GM19438 (cell line): ENCODE measurements around the gene MAST2.
"Not testable (repeated sequence)": the region's sequence is repeated elsewhere in the genome, so short reads cannot be mapped to it uniquely, and the experiment has no call there.

Experiments
- ATAC-seq: cut with Tn5 transposase; IDR thresholded peaks from one replicate; pipeline ENCODE4 v1.9.1; 2021; ENCODE audit warnings: low read depth; ENCODE audit not compliant: unreplicated experiment

MAST2 gene

DNA sequence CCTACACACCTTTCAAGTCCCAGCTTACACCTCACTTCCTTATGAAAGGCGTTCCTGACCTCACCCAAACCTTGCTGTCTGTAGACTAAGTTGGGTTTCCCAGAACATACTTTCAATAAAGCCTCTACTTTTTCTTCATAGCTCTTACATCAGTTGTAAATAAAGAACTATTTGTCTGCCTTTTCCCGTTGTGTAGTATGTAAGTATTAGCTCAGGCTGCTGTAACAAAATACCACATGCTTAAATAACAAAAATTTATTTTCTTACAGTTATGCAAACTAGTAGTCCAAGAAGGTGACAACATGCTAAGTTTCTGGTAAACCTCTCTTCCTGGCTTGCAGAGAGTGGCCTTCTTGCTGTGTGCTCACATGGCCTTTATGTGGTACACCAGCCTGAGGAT lies 86.7 kb downstream of the MAST2 start:
- no peak for ATAC-seq

- ATAC-seq: no peak
These were observed 87.7 kb downstream of the MAST2 start for GRCh38 chr1:45891087-45891486.

DNA sequence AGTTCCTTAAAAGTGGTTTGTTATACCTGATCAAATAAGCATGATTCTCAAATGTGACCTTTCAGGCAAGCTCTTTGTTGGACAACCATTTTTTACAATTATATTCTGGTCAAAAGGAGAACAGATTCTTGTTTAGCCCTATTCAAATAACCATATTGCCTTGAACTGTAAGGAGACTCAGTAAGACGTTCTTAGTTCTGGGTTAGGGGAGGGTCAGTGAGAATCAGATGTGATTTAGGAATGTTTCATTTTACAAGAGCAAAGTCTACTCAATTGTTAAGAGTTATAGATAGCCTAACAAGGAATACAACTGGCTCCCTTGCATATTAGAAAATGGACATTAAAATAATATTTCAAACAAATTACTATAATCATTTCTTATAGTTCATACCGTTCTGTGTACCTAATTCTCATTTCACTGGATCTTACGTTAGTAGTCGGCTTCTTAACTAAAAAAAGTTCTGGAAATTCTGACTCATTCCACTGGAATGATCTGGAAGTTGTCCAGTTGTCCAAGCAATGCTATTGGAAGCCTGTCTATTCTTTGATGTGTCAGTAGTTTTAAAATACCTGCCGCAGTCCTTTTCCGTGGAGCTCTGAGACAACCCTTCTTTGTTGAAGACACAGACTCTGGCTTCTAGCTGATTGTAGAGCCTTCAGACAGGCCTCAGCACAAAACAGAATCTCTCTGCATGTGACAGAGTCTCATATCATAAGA lies 88.8 kb downstream of the MAST2 start:
- no peak for ATAC-seq

GRCh38 chr1:45894331-45894730 lies 90.9 kb downstream of the MAST2 start:
- no peak for ATAC-seq

GRCh38 chr1:45894921-45895320 lies 91.5 kb downstream of the MAST2 start:
- ATAC-seq: no peak

- no peak for ATAC-seq
These were observed 92.0 kb downstream of the MAST2 start for GRCh38 chr1:45895406-45895805.

- ATAC-seq: no peak
These were observed 103.5 kb downstream of the MAST2 start for GRCh38 chr1:45906883-45907282.

- ATAC-seq: no peak
These were observed 105.3 kb downstream of the MAST2 start for GRCh38 chr1:45908611-45909140.

- ATAC-seq: no peak
These were observed 108.2 kb downstream of the MAST2 start for GRCh38 chr1:45911634-45912033.

DNA sequence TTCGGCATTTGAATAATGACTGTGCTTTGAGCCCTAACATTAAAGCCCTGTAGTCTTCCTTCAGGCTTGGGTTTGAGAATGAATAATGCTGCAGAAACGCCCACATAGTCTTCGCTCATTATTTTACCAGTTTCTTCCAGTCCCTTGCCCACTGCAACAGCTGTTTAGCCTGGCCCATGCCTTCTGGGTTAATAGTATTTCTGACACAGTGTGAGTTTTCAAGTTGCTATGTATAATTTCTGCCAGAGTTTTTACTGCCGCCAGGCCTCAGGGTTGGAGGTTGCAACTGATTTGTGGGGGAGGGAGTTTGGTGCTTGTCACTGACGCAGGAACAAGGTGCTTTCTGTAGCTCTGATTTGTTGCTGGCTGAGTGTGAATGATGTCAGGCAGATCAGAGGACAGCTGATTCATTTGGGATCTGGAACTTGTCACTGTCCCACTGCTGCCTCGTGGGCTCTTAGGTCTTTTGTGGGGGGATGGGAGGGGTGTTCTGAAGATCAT lies 109.8 kb downstream of the MAST2 start:
- no peak for ATAC-seq

- no peak for ATAC-seq
These were observed 110.5 kb downstream of the MAST2 start for GRCh38 chr1:45913731-45914501.

- no peak for ATAC-seq
These were observed 111.4 kb downstream of the MAST2 start for GRCh38 chr1:45914836-45915235.

- ATAC-seq: no peak
These were observed 119.0 kb downstream of the MAST2 start for GRCh38 chr1:45922374-45922773.

GRCh38 chr1:45922813-45923212 lies 119.4 kb downstream of the MAST2 start:
- no peak for ATAC-seq

DNA sequence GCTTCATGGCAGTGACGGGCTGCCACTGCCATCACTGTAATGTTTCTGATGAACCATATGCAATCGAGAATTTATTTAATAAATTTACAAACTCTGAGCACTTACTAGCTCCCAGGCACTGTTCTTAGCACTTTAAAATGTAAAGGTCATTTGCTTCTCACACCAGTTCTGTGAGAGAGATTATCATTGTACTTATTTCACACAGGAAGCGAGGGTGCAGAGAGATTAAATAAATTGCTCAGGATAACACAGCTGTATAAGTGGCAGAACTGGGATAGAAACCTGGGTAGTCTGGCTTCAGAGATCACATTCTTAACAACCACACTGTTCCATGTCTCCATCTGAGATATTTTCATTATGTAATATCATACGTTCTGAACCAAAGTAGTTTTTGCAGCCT lies 119.9 kb downstream of the MAST2 start:
- ATAC-seq: no peak

- ATAC-seq: no peak
These were observed 121.3 kb downstream of the MAST2 start for GRCh38 chr1:45924736-45925135.

- no peak for ATAC-seq
These were observed 122.4 kb downstream of the MAST2 start for GRCh38 chr1:45925728-45926287.

DNA sequence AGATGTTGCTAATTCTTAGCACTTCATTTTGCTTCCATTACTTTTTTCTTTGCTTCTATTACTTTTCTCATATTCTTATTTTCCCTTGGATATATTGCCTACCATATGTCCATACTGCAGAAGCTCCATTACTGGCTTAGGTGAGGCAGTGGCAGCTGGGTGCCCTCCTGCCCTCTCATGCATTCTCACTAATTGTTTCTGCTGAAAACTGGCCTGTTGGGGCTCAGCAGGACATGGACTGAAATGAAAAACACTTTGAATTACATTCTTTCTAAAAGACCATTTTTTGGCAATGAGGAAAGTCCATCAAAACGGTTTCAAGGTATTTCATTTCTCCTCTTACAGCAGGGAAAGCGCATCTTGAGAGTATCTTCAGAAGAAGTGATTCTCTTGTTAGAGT lies 122.9 kb downstream of the MAST2 start:
- ATAC-seq: no peak

- not testable (repeated sequence) for ATAC-seq
These were observed 124.0 kb downstream of the MAST2 start for GRCh38 chr1:45927231-45927915.

- no peak for ATAC-seq
These were observed 125.2 kb downstream of the MAST2 start for GRCh38 chr1:45928486-45929205.
